WTC11 (cell line): ENCODE data around the gene NUAK1. TPM values are rescaled to one million over a fixed set of nuclear protein-coding genes. Genes with fewer than 3 reads are reported as not detected.

ENCODE experiments used
- ATAC-seq: fragments of 200-7000 bp; cut with Tn5 transposase; 2 replicates; pipeline ENCODE4 v1.10.0; 2021; ENCODE audit warnings: mild to moderate bottlenecking, moderate library complexity
- CTCF ChIA-PET: fragments of 300-600 bp; sonication (Branson Sonifier 250); formaldehyde crosslinking; loops from one replicate; lab custom pipeline; 2021; ENCODE audit warnings: antibody characterized with exemption; lab: Charles Lee
- POLR2A ChIA-PET: fragments of 350-600 bp; sonication (Branson Sonifier 250); formaldehyde crosslinking; loops from one replicate; lab custom pipeline; 2021; ENCODE audit warnings: antibody characterized with exemption; lab: Charles Lee
- DNase-seq: peaks from one replicate; pipeline ENCODE4 v3.0.0; 2021; ENCODE audit warnings: low spot score
- H3K27ac Mint-ChIP-seq: 2 replicates; pipeline ENCODE4 v1.8.0; 2021; ENCODE audit warnings: mixed read lengths
- H3K27me3 Mint-ChIP-seq: 2 replicates; pipeline ENCODE4 v1.8.0; 2021; ENCODE audit warnings: low read depth, mild to moderate bottlenecking, moderate library complexity, mixed read lengths
- H3K36me3 Mint-ChIP-seq: 2 replicates; pipeline ENCODE4 v1.8.0; 2021; ENCODE audit warnings: mixed read lengths
- H3K4me1 Mint-ChIP-seq: 2 replicates; pipeline ENCODE4 v1.8.0; 2022; ENCODE audit warnings: mixed read lengths
- H3K4me3 Mint-ChIP-seq: 2 replicates; pipeline ENCODE4 v1.8.0; 2021; ENCODE audit warnings: mild to moderate bottlenecking, moderate library complexity, mixed read lengths
- H3K9me3 Mint-ChIP-seq: 2 replicates; pipeline ENCODE4 v1.8.0; 2021; ENCODE audit warnings: mixed read lengths
- CBFB ChIP-seq: sonication (generic); formaldehyde crosslinking; IDR thresholded peaks from 2 replicates; pipeline ENCODE4 v1.8.1; 2022; ENCODE audit warnings: mild to moderate bottlenecking, low read depth, missing genetic modification reagents
- CREM ChIP-seq: sonication (generic); formaldehyde crosslinking; IDR thresholded peaks from 2 replicates; pipeline ENCODE4 v1.8.1; 2022; ENCODE audit warnings: mild to moderate bottlenecking, missing genetic modification reagents, moderate library complexity
- ELF4 ChIP-seq: sonication (generic); formaldehyde crosslinking; IDR thresholded peaks from 2 replicates; pipeline ENCODE4 v1.8.1; 2022; ENCODE audit warnings: low read depth, mild to moderate bottlenecking, moderate library complexity, missing genetic modification reagents
- ETV6 ChIP-seq: sonication (generic); formaldehyde crosslinking; IDR thresholded peaks from 2 replicates; pipeline ENCODE4 v1.8.1; 2022; ENCODE audit warnings: mild to moderate bottlenecking, missing genetic modification reagents
- FOXP1 ChIP-seq: sonication (generic); formaldehyde crosslinking; IDR thresholded peaks from 2 replicates; pipeline ENCODE4 v1.8.0; 2022; ENCODE audit warnings: missing genetic modification reagents, mild to moderate bottlenecking, moderate library complexity, borderline replicate concordance
- FOXP4 ChIP-seq: sonication (generic); formaldehyde crosslinking; IDR thresholded peaks from 2 replicates; pipeline ENCODE4 v1.8.0; 2022; ENCODE audit warnings: mild to moderate bottlenecking, missing genetic modification reagents
- GTF2I ChIP-seq: fragments of 250-450 bp; sonication (Bioruptor Pico); conservative IDR thresholded peaks from 2 replicates; pipeline ENCODE4 v1.4.0; 2021; ENCODE audit warnings: mild to moderate bottlenecking
- IRF2 ChIP-seq: sonication (generic); formaldehyde crosslinking; IDR thresholded peaks from 2 replicates; pipeline ENCODE4 v1.8.0; 2022; ENCODE audit warnings: low read depth, missing genetic modification reagents, borderline replicate concordance
- JUN ChIP-seq: sonication (generic); formaldehyde crosslinking; IDR thresholded peaks from 2 replicates; pipeline ENCODE4 v1.8.0; 2023; ENCODE audit warnings: mild to moderate bottlenecking, missing genetic modification reagents
- RORB ChIP-seq: fragments of 250-450 bp; sonication (Bioruptor Pico); IDR thresholded peaks from 2 replicates; pipeline ENCODE4 v1.9.0; 2021; ENCODE audit warnings: mild to moderate bottlenecking
- TCF7 ChIP-seq: sonication (generic); formaldehyde crosslinking; IDR thresholded peaks from 2 replicates; pipeline ENCODE4 v1.8.0; 2022; ENCODE audit warnings: mild to moderate bottlenecking, low read depth, missing genetic modification reagents, moderate library complexity
- TEAD1 ChIP-seq: sonication (generic); formaldehyde crosslinking; IDR thresholded peaks from 2 replicates; pipeline ENCODE4 v1.8.0; 2022; ENCODE audit warnings: mild to moderate bottlenecking, missing genetic modification reagents
- TP53 ChIP-seq: sonication (generic); formaldehyde crosslinking; IDR thresholded peaks from 2 replicates; pipeline ENCODE4 v1.8.1; 2023; ENCODE audit warnings: mild to moderate bottlenecking, missing genetic modification reagents
- ZBTB21 ChIP-seq: sonication (generic); formaldehyde crosslinking; IDR thresholded peaks from 2 replicates; pipeline ENCODE4 v1.8.1; 2023; ENCODE audit warnings: mild to moderate bottlenecking, missing genetic modification reagents, borderline replicate concordance
- ZBTB43 ChIP-seq: sonication (generic); formaldehyde crosslinking; IDR thresholded peaks from 2 replicates; pipeline ENCODE4 v1.8.1; 2023; ENCODE audit warnings: mild to moderate bottlenecking, missing genetic modification reagents
- ZNF232 ChIP-seq: sonication (generic); formaldehyde crosslinking; IDR thresholded peaks from 2 replicates; pipeline ENCODE4 v1.8.0; 2022; ENCODE audit warnings: mild to moderate bottlenecking, missing genetic modification reagents
- ZNF396 ChIP-seq: fragments of 250-450 bp; sonication (Bioruptor Pico); IDR thresholded peaks from 2 replicates; pipeline ENCODE4 v1.8.0; 2021; ENCODE audit warnings: mild to moderate bottlenecking, moderate library complexity, borderline replicate concordance
- ZNF423 ChIP-seq: fragments of 250-450 bp; sonication (Bioruptor Pico); IDR thresholded peaks from 2 replicates; pipeline ENCODE4 v2.1.2; 2022; ENCODE audit warnings: mild to moderate bottlenecking, moderate library complexity
- ZNF671 ChIP-seq: fragments of 250-450 bp; sonication (Bioruptor Pico); IDR thresholded peaks from 2 replicates; pipeline ENCODE4 v1.8.0; 2021; ENCODE audit warnings: mild to moderate bottlenecking
- total RNA-seq: library from RNA; stranded (reverse); gene quantifications from 3 replicates; pipeline ENCODE4 v1.2.3, GENCODE V29; 2021
- TF ChIP-seq, protein P1 (sequence below): sonication (generic); formaldehyde crosslinking; IDR thresholded peaks from 2 replicates; pipeline ENCODE4 v1.8.0; 2023; ENCODE audit warnings: mild to moderate bottlenecking, missing genetic modification reagents
- TF ChIP-seq, protein P2 (sequence below): sonication (generic); formaldehyde crosslinking; IDR thresholded peaks from 2 replicates; pipeline ENCODE4 v1.8.0; 2022; ENCODE audit warnings: mild to moderate bottlenecking, missing genetic modification reagents

NUAK1 gene
- total RNA-seq, 1 experiment from 2014 or later: 15.9 TPM

- Mint-ChIP-seq H3K27me3 (no peaks in the 10 kb centered on the region), H3K4me1 (peaks cover 100% of the 10 kb centered on the region), H3K9me3 (no peaks in the 10 kb centered on the region)
- POLR2A ChIA-PET: interaction anchor here (1.9 kb wide), 1 partner anchor 9 kb away, joined by 10 read pairs; the partner anchor contains the start of gene NUAK1
- ATAC-seq: no peak; the same call in 1 of the 2 replicates
- TF ChIP-seq ZNF423 (CRISPR knock-in tag): no peak
- no peak for TF ChIP-seq ZNF232 (CRISPR knock-in tag)
- TF ChIP-seq TCF7 (CRISPR knock-in tag): no peak
- no peak for TF ChIP-seq CREM (CRISPR knock-in tag)
- no peak for TF ChIP-seq FOXP4 (CRISPR knock-in tag)
- TF ChIP-seq ZBTB21 (CRISPR knock-in tag): no peak
- TF ChIP-seq, protein P1, sequence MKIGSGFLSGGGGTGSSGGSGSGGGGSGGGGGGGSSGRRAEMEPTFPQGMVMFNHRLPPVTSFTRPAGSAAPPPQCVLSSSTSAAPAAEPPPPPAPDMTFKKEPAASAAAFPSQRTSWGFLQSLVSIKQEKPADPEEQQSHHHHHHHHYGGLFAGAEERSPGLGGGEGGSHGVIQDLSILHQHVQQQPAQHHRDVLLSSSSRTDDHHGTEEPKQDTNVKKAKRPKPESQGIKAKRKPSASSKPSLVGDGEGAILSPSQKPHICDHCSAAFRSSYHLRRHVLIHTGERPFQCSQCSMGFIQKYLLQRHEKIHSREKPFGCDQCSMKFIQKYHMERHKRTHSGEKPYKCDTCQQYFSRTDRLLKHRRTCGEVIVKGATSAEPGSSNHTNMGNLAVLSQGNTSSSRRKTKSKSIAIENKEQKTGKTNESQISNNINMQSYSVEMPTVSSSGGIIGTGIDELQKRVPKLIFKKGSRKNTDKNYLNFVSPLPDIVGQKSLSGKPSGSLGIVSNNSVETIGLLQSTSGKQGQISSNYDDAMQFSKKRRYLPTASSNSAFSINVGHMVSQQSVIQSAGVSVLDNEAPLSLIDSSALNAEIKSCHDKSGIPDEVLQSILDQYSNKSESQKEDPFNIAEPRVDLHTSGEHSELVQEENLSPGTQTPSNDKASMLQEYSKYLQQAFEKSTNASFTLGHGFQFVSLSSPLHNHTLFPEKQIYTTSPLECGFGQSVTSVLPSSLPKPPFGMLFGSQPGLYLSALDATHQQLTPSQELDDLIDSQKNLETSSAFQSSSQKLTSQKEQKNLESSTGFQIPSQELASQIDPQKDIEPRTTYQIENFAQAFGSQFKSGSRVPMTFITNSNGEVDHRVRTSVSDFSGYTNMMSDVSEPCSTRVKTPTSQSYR (CRISPR knock-in tag): no peak
- no peak for TF ChIP-seq JUN (CRISPR knock-in tag)
- TF ChIP-seq, protein P2, sequence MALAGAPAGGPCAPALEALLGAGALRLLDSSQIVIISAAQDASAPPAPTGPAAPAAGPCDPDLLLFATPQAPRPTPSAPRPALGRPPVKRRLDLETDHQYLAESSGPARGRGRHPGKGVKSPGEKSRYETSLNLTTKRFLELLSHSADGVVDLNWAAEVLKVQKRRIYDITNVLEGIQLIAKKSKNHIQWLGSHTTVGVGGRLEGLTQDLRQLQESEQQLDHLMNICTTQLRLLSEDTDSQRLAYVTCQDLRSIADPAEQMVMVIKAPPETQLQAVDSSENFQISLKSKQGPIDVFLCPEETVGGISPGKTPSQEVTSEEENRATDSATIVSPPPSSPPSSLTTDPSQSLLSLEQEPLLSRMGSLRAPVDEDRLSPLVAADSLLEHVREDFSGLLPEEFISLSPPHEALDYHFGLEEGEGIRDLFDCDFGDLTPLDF: no peak
- TF ChIP-seq FOXP1: no peak
- no peak for TF ChIP-seq CBFB (CRISPR knock-in tag)
- no peak for TF ChIP-seq ZNF671 (CRISPR knock-in tag)
- TF ChIP-seq IRF2 (CRISPR knock-in tag): no peak
- no peak for TF ChIP-seq RORB
- no peak for TF ChIP-seq ZNF396 (CRISPR knock-in tag)
- TF ChIP-seq, all 79 proteins: peak for 0
- CTCF ChIA-PET: no interaction called here
- H3K27ac Mint-ChIP-seq: peak overlapping the region; percentile 71
- DNase-seq: no peak
- no peaks in the 10 kb centered on the region for H3K36me3 Mint-ChIP-seq
- no peak overlapping the region for H3K4me3 Mint-ChIP-seq
These were observed 8.2 kb downstream of the NUAK1 start for GRCh38 chr12:106130474-106131113.

GRCh38 chr12:106128585-106129328, 10.0 kb downstream of the NUAK1 start:
- H3K36me3 Mint-ChIP-seq: no peaks in the 10 kb centered on the region
- peak overlapping the region; percentile 67 for H3K27ac Mint-ChIP-seq
- POLR2A ChIA-PET: interaction anchor here (1.9 kb wide), 1 partner anchor 10 kb away, joined by 10 read pairs; the partner anchor contains the start of gene NUAK1
- no peak for TF ChIP-seq TP53 (CRISPR knock-in tag)
- no peak for TF ChIP-seq ETV6 (CRISPR knock-in tag)
- no peak for TF ChIP-seq ZBTB21 (CRISPR knock-in tag)
- TF ChIP-seq ZBTB43: no peak
- no peak for TF ChIP-seq ELF4
- TF ChIP-seq, protein P2: no peak
- TF ChIP-seq CBFB (CRISPR knock-in tag): no peak
- TF ChIP-seq GTF2I (CRISPR knock-in tag): no peak
- TF ChIP-seq TEAD1 (CRISPR knock-in tag): no peak
- TF ChIP-seq, all 79 proteins: peak for 0
- Mint-ChIP-seq H3K4me3 (no peak overlapping the region), H3K9me3 (no peaks in the 10 kb centered on the region), H3K27me3 (no peaks in the 10 kb centered on the region), H3K4me1 (peaks cover 92% of the 10 kb centered on the region)
- peak; percentile 25 for ATAC-seq
- no peak for DNase-seq
- CTCF ChIA-PET: interaction anchor here (0.8 to 1.4 kb wide), 3 partner anchors 13 to 385 kb away, joined by 3 to 4 read pairs (median 3); no protein-coding TSS in a partner anchor
